WTC11 (cell line): ENCODE data around the gene ISY1. TPM values are rescaled to one million over a fixed set of nuclear protein-coding genes. Genes with fewer than 3 reads are reported as not detected.

Experiments
- ATAC-seq: fragments of 200-7000 bp; cut with Tn5 transposase; 2 replicates; pipeline ENCODE4 v1.10.0; 2021; ENCODE audit warnings: mild to moderate bottlenecking, moderate library complexity
- CTCF ChIA-PET: fragments of 300-600 bp; sonication (Branson Sonifier 250); formaldehyde crosslinking; loops from one replicate; lab custom pipeline; 2021; ENCODE audit warnings: antibody characterized with exemption; lab: Charles Lee
- POLR2A ChIA-PET: fragments of 350-600 bp; sonication (Branson Sonifier 250); formaldehyde crosslinking; loops from one replicate; lab custom pipeline; 2021; ENCODE audit warnings: antibody characterized with exemption; lab: Charles Lee
- DNase-seq: peaks from one replicate; pipeline ENCODE4 v3.0.0; 2021; ENCODE audit warnings: low spot score
- H3K27ac Mint-ChIP-seq: 2 replicates; pipeline ENCODE4 v1.8.0; 2021; ENCODE audit warnings: mixed read lengths
- H3K27me3 Mint-ChIP-seq: 2 replicates; pipeline ENCODE4 v1.8.0; 2021; ENCODE audit warnings: low read depth, mild to moderate bottlenecking, moderate library complexity, mixed read lengths
- H3K36me3 Mint-ChIP-seq: 2 replicates; pipeline ENCODE4 v1.8.0; 2021; ENCODE audit warnings: mixed read lengths
- H3K4me1 Mint-ChIP-seq: 2 replicates; pipeline ENCODE4 v1.8.0; 2022; ENCODE audit warnings: mixed read lengths
- H3K4me3 Mint-ChIP-seq: 2 replicates; pipeline ENCODE4 v1.8.0; 2021; ENCODE audit warnings: mild to moderate bottlenecking, moderate library complexity, mixed read lengths
- H3K9me3 Mint-ChIP-seq: 2 replicates; pipeline ENCODE4 v1.8.0; 2021; ENCODE audit warnings: mixed read lengths
- ATF3 ChIP-seq: sonication (generic); formaldehyde crosslinking; conservative IDR thresholded peaks from 2 replicates; pipeline ENCODE4 v1.8.1; 2022; ENCODE audit warnings: mild to moderate bottlenecking, missing genetic modification reagents
- E2F5 ChIP-seq: sonication (generic); formaldehyde crosslinking; IDR thresholded peaks from 2 replicates; pipeline ENCODE4 v1.8.1; 2022; ENCODE audit warnings: mild to moderate bottlenecking, moderate library complexity, missing genetic modification reagents
- EMX1 ChIP-seq: fragments of 250-450 bp; sonication (Bioruptor Pico); IDR thresholded peaks from 2 replicates; pipeline ENCODE4 v1.8.0; 2021; ENCODE audit warnings: mild to moderate bottlenecking
- ESRRA ChIP-seq: sonication (generic); formaldehyde crosslinking; IDR thresholded peaks from 2 replicates; pipeline ENCODE4 v1.8.1; 2022; ENCODE audit warnings: mild to moderate bottlenecking, missing genetic modification reagents, borderline replicate concordance
- ETV6 ChIP-seq: sonication (generic); formaldehyde crosslinking; IDR thresholded peaks from 2 replicates; pipeline ENCODE4 v1.8.1; 2022; ENCODE audit warnings: mild to moderate bottlenecking, missing genetic modification reagents
- FOXK1 ChIP-seq: sonication (generic); formaldehyde crosslinking; IDR thresholded peaks from 2 replicates; pipeline ENCODE4 v1.8.0; 2022; ENCODE audit warnings: mild to moderate bottlenecking, moderate library complexity, missing genetic modification reagents
- FOXP1 ChIP-seq: sonication (generic); formaldehyde crosslinking; IDR thresholded peaks from 2 replicates; pipeline ENCODE4 v1.8.0; 2022; ENCODE audit warnings: missing genetic modification reagents, mild to moderate bottlenecking, moderate library complexity, borderline replicate concordance
- KAT7 ChIP-seq: sonication (generic); formaldehyde crosslinking; IDR thresholded peaks from 2 replicates; pipeline ENCODE4 v1.8.1; 2023; ENCODE audit warnings: missing genetic modification reagents, mild to moderate bottlenecking, borderline replicate concordance
- MXD4 ChIP-seq: fragments of 250-450 bp; sonication (Bioruptor Pico); IDR thresholded peaks from 2 replicates; pipeline ENCODE4 v1.8.0; 2021; ENCODE audit warnings: mild to moderate bottlenecking, moderate library complexity, borderline replicate concordance
- MYBL2 ChIP-seq: sonication (generic); formaldehyde crosslinking; IDR thresholded peaks from 2 replicates; pipeline ENCODE4 v1.8.1; 2023; ENCODE audit warnings: mild to moderate bottlenecking, moderate library complexity, missing genetic modification reagents
- NFATC4 ChIP-seq: fragments of 250-450 bp; sonication (Bioruptor Pico); IDR thresholded peaks from 2 replicates; pipeline ENCODE4 v1.9.0; 2021; ENCODE audit warnings: mild to moderate bottlenecking
- NFE2L1 ChIP-seq: sonication (generic); formaldehyde crosslinking; IDR thresholded peaks from 2 replicates; pipeline ENCODE4 v1.8.1; 2023; ENCODE audit warnings: missing genetic modification reagents
- NFYB ChIP-seq: sonication (generic); formaldehyde crosslinking; conservative IDR thresholded peaks from 2 replicates; pipeline ENCODE4 v1.8.0; 2022; ENCODE audit warnings: low read depth, missing genetic modification reagents
- OVOL2 ChIP-seq: fragments of 250-450 bp; sonication (Bioruptor Pico); IDR thresholded peaks from 2 replicates; pipeline ENCODE4 v1.9.0; 2021; ENCODE audit warnings: mild to moderate bottlenecking, borderline replicate concordance
- RORB ChIP-seq: fragments of 250-450 bp; sonication (Bioruptor Pico); IDR thresholded peaks from 2 replicates; pipeline ENCODE4 v1.9.0; 2021; ENCODE audit warnings: mild to moderate bottlenecking
- SMAD4 ChIP-seq: sonication (generic); formaldehyde crosslinking; IDR thresholded peaks from 2 replicates; pipeline ENCODE4 v1.8.0; 2022; ENCODE audit warnings: mild to moderate bottlenecking, missing genetic modification reagents
- SOX15 ChIP-seq: fragments of 250-450 bp; sonication (Bioruptor Pico); IDR thresholded peaks from 2 replicates; pipeline ENCODE4 v1.9.0; 2021; ENCODE audit warnings: mild to moderate bottlenecking
- TEAD1 ChIP-seq: sonication (generic); formaldehyde crosslinking; IDR thresholded peaks from 2 replicates; pipeline ENCODE4 v1.8.0; 2022; ENCODE audit warnings: mild to moderate bottlenecking, missing genetic modification reagents
- TP53 ChIP-seq: sonication (generic); formaldehyde crosslinking; IDR thresholded peaks from 2 replicates; pipeline ENCODE4 v1.8.1; 2023; ENCODE audit warnings: mild to moderate bottlenecking, missing genetic modification reagents
- ZBTB21 ChIP-seq: sonication (generic); formaldehyde crosslinking; IDR thresholded peaks from 2 replicates; pipeline ENCODE4 v1.8.1; 2023; ENCODE audit warnings: mild to moderate bottlenecking, missing genetic modification reagents, borderline replicate concordance
- ZBTB43 ChIP-seq: sonication (generic); formaldehyde crosslinking; IDR thresholded peaks from 2 replicates; pipeline ENCODE4 v1.8.1; 2023; ENCODE audit warnings: mild to moderate bottlenecking, missing genetic modification reagents
- ZNF121 ChIP-seq: sonication (generic); formaldehyde crosslinking; IDR thresholded peaks from 2 replicates; pipeline ENCODE4 v1.8.0; 2023; ENCODE audit warnings: missing genetic modification reagents
- ZNF263 ChIP-seq: sonication (generic); formaldehyde crosslinking; IDR thresholded peaks from 2 replicates; pipeline ENCODE4 v1.8.1; 2022; ENCODE audit warnings: low read depth, mild to moderate bottlenecking, moderate library complexity, missing genetic modification reagents
- ZNF396 ChIP-seq: fragments of 250-450 bp; sonication (Bioruptor Pico); IDR thresholded peaks from 2 replicates; pipeline ENCODE4 v1.8.0; 2021; ENCODE audit warnings: mild to moderate bottlenecking, moderate library complexity, borderline replicate concordance
- ZNF416 ChIP-seq: fragments of 250-450 bp; sonication (Bioruptor Pico); IDR thresholded peaks from 2 replicates; pipeline ENCODE4 v1.9.0; 2021; ENCODE audit warnings: mild to moderate bottlenecking, inconsistent platforms
- ZNF512 ChIP-seq: sonication (generic); formaldehyde crosslinking; IDR thresholded peaks from 2 replicates; pipeline ENCODE4 v1.8.1; 2022; ENCODE audit warnings: missing genetic modification reagents, borderline replicate concordance
- ZNF671 ChIP-seq: fragments of 250-450 bp; sonication (Bioruptor Pico); IDR thresholded peaks from 2 replicates; pipeline ENCODE4 v1.8.0; 2021; ENCODE audit warnings: mild to moderate bottlenecking
- total RNA-seq: library from RNA; stranded (reverse); gene quantifications from 3 replicates; pipeline ENCODE4 v1.2.3, GENCODE V29; 2021
- TF ChIP-seq, protein P1 (sequence below): sonication (generic); formaldehyde crosslinking; IDR thresholded peaks from 2 replicates; pipeline ENCODE4 v1.8.1; 2022; ENCODE audit warnings: low read depth, missing genetic modification reagents, borderline replicate concordance
- TF ChIP-seq, protein P2 (sequence below): sonication (generic); formaldehyde crosslinking; IDR thresholded peaks from 2 replicates; pipeline ENCODE4 v1.8.0; 2022; ENCODE audit warnings: mild to moderate bottlenecking, missing genetic modification reagents
- TF ChIP-seq, protein P3 (sequence below): sonication (generic); formaldehyde crosslinking; IDR thresholded peaks from 2 replicates; pipeline ENCODE4 v1.8.0; 2022; ENCODE audit warnings: mild to moderate bottlenecking, missing genetic modification reagents

ISY1 gene
- total RNA-seq, 1 experiment from 2014 or later = 25.0 TPM

GRCh38 chr3:129164500-129164899, 3.6 kb upstream of the ISY1 start:
- H3K36me3 Mint-ChIP-seq = peaks cover 23% of the 10 kb centered on the region
- CTCF ChIA-PET = interaction anchor here (1.1 to 3.2 kb wide), 2 partner anchors 118 to 194 kb away, joined by 3 to 37 read pairs; no protein-coding TSS in a partner anchor
- no peak overlapping the region for H3K4me3 Mint-ChIP-seq
- TF ChIP-seq ESRRA (CRISPR knock-in tag) (no peak), ZNF263 (CRISPR knock-in tag) (no peak), FOXK1 (no peak), OVOL2 (CRISPR knock-in tag) (no peak), RORB (no peak), MYBL2 (no peak), SOX15 (CRISPR knock-in tag) (no peak), ETV6 (CRISPR knock-in tag) (no peak), ATF3 (CRISPR knock-in tag) (no peak), TEAD1 (CRISPR knock-in tag) (no peak), NFE2L1 (CRISPR knock-in tag) (no peak), ZBTB43 (CRISPR knock-in tag) (no peak)
- TF ChIP-seq, protein P1, sequence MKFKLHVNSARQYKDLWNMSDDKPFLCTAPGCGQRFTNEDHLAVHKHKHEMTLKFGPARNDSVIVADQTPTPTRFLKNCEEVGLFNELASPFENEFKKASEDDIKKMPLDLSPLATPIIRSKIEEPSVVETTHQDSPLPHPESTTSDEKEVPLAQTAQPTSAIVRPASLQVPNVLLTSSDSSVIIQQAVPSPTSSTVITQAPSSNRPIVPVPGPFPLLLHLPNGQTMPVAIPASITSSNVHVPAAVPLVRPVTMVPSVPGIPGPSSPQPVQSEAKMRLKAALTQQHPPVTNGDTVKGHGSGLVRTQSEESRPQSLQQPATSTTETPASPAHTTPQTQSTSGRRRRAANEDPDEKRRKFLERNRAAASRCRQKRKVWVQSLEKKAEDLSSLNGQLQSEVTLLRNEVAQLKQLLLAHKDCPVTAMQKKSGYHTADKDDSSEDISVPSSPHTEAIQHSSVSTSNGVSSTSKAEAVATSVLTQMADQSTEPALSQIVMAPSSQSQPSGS (CRISPR knock-in tag) = no peak
- TF ChIP-seq, protein P2, sequence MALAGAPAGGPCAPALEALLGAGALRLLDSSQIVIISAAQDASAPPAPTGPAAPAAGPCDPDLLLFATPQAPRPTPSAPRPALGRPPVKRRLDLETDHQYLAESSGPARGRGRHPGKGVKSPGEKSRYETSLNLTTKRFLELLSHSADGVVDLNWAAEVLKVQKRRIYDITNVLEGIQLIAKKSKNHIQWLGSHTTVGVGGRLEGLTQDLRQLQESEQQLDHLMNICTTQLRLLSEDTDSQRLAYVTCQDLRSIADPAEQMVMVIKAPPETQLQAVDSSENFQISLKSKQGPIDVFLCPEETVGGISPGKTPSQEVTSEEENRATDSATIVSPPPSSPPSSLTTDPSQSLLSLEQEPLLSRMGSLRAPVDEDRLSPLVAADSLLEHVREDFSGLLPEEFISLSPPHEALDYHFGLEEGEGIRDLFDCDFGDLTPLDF (CRISPR knock-in tag) = no peak
- TF ChIP-seq, protein P3, sequence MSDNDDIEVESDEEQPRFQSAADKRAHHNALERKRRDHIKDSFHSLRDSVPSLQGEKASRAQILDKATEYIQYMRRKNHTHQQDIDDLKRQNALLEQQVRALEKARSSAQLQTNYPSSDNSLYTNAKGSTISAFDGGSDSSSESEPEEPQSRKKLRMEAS = no peak
- TF ChIP-seq, all 79 proteins: peak for 0
- H3K27ac Mint-ChIP-seq = peak overlapping the region; percentile 60; the same call in 1 of the 2 replicates
- POLR2A ChIA-PET = interaction anchor here (1.1 kb wide), 1 partner anchor 48 kb away, joined by 3 read pairs; no protein-coding TSS in a partner anchor
- no peaks in the 10 kb centered on the region for H3K9me3 Mint-ChIP-seq
- H3K4me1 Mint-ChIP-seq = peaks cover 11% of the 10 kb centered on the region
- H3K27me3 Mint-ChIP-seq = no peaks in the 10 kb centered on the region
- ATAC-seq (no peak), DNase-seq (no peak)

DNA sequence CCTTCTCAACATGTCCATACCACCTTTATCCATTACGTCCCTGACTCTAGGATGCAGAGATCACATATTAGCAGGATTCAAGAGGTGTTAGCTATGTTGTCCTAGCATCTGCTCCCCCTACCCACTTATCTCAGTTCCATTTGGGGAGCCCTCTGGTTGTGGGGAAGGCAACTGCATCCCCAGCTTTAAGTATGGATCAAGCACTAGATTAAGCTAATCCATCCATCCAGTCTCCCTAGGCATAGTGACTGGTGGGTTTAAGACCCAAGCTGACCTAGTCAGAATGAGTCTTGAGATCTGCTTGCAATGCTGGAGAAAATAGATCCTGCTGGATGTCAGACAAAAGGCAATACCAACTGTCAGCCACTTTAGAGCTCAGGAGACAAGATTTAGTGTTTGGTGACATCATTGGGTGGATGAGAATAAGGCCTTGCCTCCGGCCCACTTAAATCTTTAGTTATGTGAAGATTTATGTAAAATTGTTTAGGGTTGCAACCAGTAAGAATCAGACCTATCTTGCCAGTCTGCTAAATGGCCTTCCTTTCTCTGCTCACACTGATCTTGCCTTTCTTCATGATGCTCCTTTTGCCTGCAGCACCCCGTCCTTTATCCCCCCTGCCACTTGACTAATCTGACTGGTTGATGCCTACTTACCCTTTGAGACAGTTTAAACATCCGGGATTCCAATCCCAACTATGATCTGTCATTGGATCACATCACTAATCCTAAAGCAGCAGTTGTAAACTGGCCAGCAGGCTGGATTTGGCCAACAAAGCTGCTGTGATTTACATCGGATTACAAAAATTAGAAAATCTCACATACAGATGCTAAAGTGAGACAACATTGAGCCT, 2.1 kb upstream of the ISY1 start:
- peak overlapping the region; percentile 100 for H3K27ac Mint-ChIP-seq
- ChIA-PET CTCF (interaction anchor here (0.6 to 3.2 kb wide), 21 partner anchors 10 to 467 kb away, joined by 3 to 57 read pairs (median 4); partner anchors contain the start of genes CNBP, COPG1 and RAB43), POLR2A (interaction anchor here (0.8 to 2.2 kb wide), 8 partner anchors 21 to 83 kb away, joined by 3 to 17 read pairs (median 4); partner anchors contain the start of genes CNBP and RAB43)
- H3K27me3 Mint-ChIP-seq = no peaks in the 10 kb centered on the region
- H3K9me3 Mint-ChIP-seq = no peaks in the 10 kb centered on the region
- peaks cover 16% of the 10 kb centered on the region for H3K36me3 Mint-ChIP-seq
- H3K4me3 Mint-ChIP-seq = peak overlapping the region; percentile 98
- ATAC-seq = peak; percentile 32
- H3K4me1 Mint-ChIP-seq = peaks cover 13% of the 10 kb centered on the region
- DNase-seq = no peak
- TF ChIP-seq NFATC4 (CRISPR knock-in tag) (peak; percentile 70), ZNF121 (CRISPR knock-in tag) (no peak), FOXP1 (CRISPR knock-in tag) (no peak), ZNF671 (CRISPR knock-in tag) (no peak), NFYB (no peak), ZNF416 (CRISPR knock-in tag) (peak; percentile 28; the same call in 1 of the 2 replicates), MXD4 (CRISPR knock-in tag) (no peak), ZBTB21 (no peak), ZNF396 (CRISPR knock-in tag) (no peak), EMX1 (CRISPR knock-in tag) (0 out of 2 replicates have a peak, but pooled peaks have one; percentile 37), SMAD4 (no peak), ZNF512 (no peak), KAT7 (no peak), TP53 (CRISPR knock-in tag) (no peak), E2F5 (CRISPR knock-in tag) (no peak)
